ENCODE data around the gene KLHL29.

DNA sequence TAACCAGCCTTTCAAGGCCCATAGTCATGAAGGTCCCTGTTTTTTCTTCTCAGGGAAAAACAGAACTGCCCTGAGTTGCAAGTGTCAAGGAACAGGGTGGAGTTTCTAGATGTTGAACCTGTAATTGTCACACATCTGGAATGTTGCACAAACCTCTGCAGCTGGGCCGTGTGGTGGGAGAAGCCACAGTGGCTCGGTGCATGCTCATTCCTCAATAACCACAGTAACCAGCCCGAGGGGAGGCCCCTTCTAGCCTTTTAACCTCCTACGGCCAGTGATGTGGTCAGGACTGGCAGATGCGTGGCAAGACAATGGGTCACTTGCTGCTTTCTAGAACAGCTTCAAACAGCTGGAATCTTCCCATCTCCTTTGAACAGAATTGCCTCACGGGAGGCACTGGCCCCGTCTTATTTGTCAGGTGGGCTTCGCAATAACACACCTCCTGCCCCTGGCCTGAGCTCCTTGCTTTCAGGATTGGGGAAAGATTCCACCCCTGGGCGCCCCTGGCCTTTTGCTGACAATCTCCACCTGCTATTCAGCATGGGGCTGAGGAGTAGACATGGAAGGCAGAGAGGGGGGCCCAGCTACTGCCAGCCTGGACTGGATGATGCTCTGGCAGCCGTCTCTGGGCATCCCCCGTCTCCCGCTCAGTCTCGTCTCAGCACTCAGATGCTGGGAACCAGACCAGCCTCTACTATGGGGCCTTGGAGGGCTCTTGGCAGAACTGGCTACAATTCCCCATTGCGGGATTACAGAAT is 102.9 kb downstream of the KLHL29 start:
- TF ChIP-seq CHD2 (IDR thresholded peaks at IDR 0.05; ENCODE audit: low read length, partially characterized antibody), result no peak
- TF ChIP-seq USF1 (IDR thresholded peaks at IDR 0.05; ENCODE audit: borderline replicate concordance, low read depth), result no peak
- no peak for TF ChIP-seq MEF2A (IDR thresholded peaks at IDR 0.05; ENCODE audit: borderline replicate concordance, low read depth)
- TF ChIP-seq, protein P1, sequence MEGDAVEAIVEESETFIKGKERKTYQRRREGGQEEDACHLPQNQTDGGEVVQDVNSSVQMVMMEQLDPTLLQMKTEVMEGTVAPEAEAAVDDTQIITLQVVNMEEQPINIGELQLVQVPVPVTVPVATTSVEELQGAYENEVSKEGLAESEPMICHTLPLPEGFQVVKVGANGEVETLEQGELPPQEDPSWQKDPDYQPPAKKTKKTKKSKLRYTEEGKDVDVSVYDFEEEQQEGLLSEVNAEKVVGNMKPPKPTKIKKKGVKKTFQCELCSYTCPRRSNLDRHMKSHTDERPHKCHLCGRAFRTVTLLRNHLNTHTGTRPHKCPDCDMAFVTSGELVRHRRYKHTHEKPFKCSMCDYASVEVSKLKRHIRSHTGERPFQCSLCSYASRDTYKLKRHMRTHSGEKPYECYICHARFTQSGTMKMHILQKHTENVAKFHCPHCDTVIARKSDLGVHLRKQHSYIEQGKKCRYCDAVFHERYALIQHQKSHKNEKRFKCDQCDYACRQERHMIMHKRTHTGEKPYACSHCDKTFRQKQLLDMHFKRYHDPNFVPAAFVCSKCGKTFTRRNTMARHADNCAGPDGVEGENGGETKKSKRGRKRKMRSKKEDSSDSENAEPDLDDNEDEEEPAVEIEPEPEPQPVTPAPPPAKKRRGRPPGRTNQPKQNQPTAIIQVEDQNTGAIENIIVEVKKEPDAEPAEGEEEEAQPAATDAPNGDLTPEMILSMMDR (IDR thresholded peaks at IDR 0.05), result no peak

Measured in SK-N-SH (cell line).